Osteocyte (in vitro differentiated cells): ENCODE data around the gene ABHD16B. TPM values are rescaled to one million over a fixed set of nuclear protein-coding genes. Genes with fewer than 3 reads are reported as not detected.
A peak's percentile ranks its signal among the peaks of the same experiment; 100 is the strongest.

Experiments
- DNase-seq: peaks from one replicate; pipeline ENCODE4 v3.0.0; 2021; ENCODE audit warnings: mixed read lengths; ENCODE audit not compliant: unreplicated experiment; ENCODE audit errors: extremely low spot score
- H3K27ac Mint-ChIP-seq: one replicate; pipeline ENCODE4 v1.8.0; 2021; ENCODE audit warnings: mild to moderate bottlenecking, mixed read lengths; ENCODE audit not compliant: unreplicated experiment
- H3K27me3 Mint-ChIP-seq: one replicate; pipeline ENCODE4 v1.8.0; 2021; ENCODE audit warnings: mixed read lengths; ENCODE audit not compliant: unreplicated experiment
- H3K36me3 Mint-ChIP-seq: one replicate; pipeline ENCODE4 v1.8.0; 2021; ENCODE audit warnings: mixed read lengths; ENCODE audit not compliant: unreplicated experiment
- H3K4me1 Mint-ChIP-seq: one replicate; pipeline ENCODE4 v1.8.0; 2021; ENCODE audit warnings: mixed read lengths; ENCODE audit not compliant: unreplicated experiment
- H3K4me3 Mint-ChIP-seq: one replicate; pipeline ENCODE4 v1.8.0; 2021; ENCODE audit warnings: mild to moderate bottlenecking, moderate library complexity, mixed read lengths; ENCODE audit not compliant: unreplicated experiment
- H3K9me3 Mint-ChIP-seq: one replicate; pipeline ENCODE4 v1.8.0; 2021; ENCODE audit warnings: mixed read lengths; ENCODE audit not compliant: unreplicated experiment
- total RNA-seq: library from RNA; stranded (reverse); gene quantifications from 2 replicates; pipeline ENCODE4 v1.2.1, GENCODE V29; 2021
- TF ChIP-seq, protein P1 (sequence below): fragments of 200-600 bp; sonication (generic); IDR thresholded peaks from 2 replicates; pipeline ENCODE4 v1.5.0; 2021; ENCODE audit warnings: antibody characterized with exemption, mild to moderate bottlenecking, moderate library complexity

Gene ABHD16B
- total RNA-seq, 1 donor from 2014 or later, result not detected

DNA sequence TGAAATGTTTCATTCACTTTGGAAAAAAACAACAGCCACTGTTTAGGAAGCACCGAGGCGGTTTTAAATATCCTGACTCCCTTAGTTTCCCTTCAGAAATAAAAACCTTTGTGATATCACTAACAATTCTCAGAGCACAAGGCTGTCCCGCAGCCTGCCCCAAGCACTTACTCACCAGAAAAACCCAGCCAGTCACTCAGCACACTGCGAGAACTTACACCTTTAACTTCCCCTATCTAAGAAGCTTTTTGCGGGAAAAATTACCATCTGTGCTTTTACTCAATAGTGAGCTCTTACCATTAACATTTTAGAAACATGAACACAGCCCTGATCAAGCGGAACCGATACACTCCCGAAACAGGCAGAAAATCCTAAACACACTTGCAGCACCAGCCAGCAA lies 39.5 kb upstream of the ABHD16B start:
- Mint-ChIP-seq H3K36me3 (peaks cover 7% of the 10 kb centered on the region), H3K27ac (no peak overlapping the region), H3K9me3 (no peaks in the 10 kb centered on the region), H3K4me3 (no peak overlapping the region), H3K4me1 (peaks cover 32% of the 10 kb centered on the region), H3K27me3 (no peaks in the 10 kb centered on the region)
- TF ChIP-seq, protein P1, sequence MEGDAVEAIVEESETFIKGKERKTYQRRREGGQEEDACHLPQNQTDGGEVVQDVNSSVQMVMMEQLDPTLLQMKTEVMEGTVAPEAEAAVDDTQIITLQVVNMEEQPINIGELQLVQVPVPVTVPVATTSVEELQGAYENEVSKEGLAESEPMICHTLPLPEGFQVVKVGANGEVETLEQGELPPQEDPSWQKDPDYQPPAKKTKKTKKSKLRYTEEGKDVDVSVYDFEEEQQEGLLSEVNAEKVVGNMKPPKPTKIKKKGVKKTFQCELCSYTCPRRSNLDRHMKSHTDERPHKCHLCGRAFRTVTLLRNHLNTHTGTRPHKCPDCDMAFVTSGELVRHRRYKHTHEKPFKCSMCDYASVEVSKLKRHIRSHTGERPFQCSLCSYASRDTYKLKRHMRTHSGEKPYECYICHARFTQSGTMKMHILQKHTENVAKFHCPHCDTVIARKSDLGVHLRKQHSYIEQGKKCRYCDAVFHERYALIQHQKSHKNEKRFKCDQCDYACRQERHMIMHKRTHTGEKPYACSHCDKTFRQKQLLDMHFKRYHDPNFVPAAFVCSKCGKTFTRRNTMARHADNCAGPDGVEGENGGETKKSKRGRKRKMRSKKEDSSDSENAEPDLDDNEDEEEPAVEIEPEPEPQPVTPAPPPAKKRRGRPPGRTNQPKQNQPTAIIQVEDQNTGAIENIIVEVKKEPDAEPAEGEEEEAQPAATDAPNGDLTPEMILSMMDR, result no peak
- DNase-seq, result no peak

DNA sequence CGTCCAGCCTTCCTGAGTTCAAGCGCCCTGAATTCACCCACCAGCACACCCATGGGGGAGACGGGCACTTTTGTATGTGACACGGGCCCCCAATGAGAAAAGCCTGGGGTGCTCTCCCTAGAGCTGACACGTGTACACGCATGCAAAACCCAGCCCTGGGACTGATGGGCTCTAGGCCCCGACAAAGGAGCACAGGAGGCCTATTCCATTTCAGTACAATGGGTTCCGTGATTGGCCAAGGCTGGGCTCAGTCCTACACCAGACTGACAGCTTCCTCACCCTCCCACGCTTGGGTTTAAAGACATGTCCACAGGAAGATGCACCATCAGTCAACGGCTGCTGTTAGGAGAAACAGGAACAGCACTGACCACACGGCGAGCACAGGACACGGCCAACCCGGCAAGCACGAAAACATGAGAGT lies 39.0 kb upstream of the ABHD16B start:
- TF ChIP-seq, protein P1, result no peak
- H3K9me3 Mint-ChIP-seq, result no peaks in the 10 kb centered on the region
- no peaks in the 10 kb centered on the region for H3K27me3 Mint-ChIP-seq
- H3K4me3 Mint-ChIP-seq, result no peak overlapping the region
- no peak overlapping the region for H3K27ac Mint-ChIP-seq
- DNase-seq, result no peak
- H3K36me3 Mint-ChIP-seq, result peaks cover 7% of the 10 kb centered on the region
- H3K4me1 Mint-ChIP-seq, result peaks cover 35% of the 10 kb centered on the region

DNA sequence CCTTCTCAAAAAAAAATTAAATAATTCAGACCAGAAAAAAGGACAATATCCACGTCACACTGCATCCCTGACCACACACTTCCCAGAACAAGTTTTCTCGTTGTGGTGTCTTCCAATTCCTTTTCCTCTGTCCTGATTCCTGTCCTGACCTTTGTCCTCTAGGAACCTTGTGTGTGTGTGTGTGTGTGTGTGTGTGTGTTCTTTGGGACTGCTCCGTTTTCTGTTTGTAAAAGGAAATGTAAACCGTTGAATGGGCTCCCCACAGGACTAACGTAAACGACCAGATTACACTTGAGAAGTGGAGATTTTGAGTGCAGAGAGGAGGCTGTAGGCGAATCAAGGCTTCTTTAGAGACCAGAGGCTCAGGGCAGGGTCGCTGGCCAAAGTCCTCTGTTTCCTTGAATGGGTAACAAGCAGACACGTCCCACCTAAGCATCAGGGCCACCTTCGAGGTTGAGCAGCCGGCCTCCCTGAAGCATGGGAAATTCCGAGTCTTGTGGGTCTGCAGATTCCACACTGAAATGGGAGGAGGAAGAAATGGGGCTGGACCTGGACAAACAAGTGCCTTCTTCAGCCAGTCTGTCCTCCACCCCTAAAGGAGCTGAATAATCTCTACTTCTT lies 37.5 kb upstream of the ABHD16B start:
- TF ChIP-seq, protein P1, result no peak
- Mint-ChIP-seq H3K9me3 (no peaks in the 10 kb centered on the region), H3K27ac (no peak overlapping the region), H3K27me3 (no peaks in the 10 kb centered on the region), H3K36me3 (peaks cover 7% of the 10 kb centered on the region), H3K4me3 (no peak overlapping the region), H3K4me1 (peaks cover 45% of the 10 kb centered on the region)
- no peak for DNase-seq

DNA sequence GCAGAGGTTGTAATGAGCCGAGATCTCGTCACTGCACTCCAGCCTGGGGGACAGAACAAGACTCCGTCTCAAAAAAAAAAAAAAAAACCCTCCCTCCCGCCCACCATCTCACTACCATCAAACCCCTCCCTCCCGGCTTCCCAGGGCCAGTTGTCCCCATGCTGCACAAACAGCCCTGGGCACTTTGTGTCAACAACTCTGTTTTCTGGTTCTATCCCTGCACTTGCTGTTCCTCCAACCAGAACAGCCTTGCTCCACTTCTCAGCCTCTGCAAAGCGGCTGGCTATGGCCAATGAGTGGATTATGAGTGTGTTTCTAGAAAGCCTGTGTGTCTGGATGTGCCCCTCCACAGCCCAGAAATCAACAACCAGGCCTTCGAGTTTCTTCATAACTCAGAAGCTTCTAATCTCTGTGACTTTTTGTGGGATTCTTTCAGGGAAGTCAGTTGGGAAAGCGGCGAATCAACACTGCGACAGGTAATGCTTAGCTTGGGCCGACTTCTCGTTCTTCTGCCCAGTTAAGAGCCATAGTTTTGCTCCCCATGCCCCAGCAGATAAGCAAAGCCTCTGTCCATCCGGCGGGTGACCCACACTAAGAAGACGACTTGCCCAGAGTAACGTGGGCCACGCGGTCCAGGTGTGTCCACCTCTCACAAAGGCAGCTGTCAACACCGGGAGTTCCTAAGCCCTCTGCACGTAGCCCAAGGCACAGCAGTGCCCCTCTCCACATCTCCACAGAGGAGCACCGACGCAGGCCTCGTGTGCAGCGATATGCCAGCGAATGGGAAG lies 35.8 kb upstream of the ABHD16B start:
- Mint-ChIP-seq H3K4me3 (no peak overlapping the region), H3K4me1 (peaks cover 47% of the 10 kb centered on the region), H3K27me3 (no peaks in the 10 kb centered on the region), H3K36me3 (peaks cover 7% of the 10 kb centered on the region), H3K27ac (no peak overlapping the region), H3K9me3 (no peaks in the 10 kb centered on the region)
- TF ChIP-seq, protein P1, result no peak
- DNase-seq, result no peak

DNA sequence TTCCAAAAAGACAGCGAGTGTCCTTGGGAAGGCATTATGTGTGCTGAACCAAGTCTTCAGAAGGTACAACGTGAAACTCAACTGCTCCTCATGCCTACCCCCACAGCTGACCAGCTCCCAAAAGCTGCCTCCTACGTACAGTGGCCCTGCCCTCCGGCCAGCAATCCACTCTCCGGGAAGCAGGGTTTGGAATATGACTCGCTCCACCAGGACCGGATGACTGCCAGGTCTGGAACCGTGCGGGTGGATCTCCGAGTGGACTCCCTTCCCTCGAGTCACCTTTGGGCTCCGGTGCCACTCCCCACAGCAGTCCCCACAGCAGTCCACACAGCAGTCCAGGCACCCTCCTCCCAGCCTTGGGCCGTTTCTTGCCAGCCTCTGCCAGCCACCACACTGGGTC lies 34.5 kb upstream of the ABHD16B start:
- Mint-ChIP-seq H3K9me3 (no peaks in the 10 kb centered on the region), H3K4me1 (peaks cover 47% of the 10 kb centered on the region), H3K27me3 (no peaks in the 10 kb centered on the region), H3K4me3 (no peak overlapping the region), H3K36me3 (peaks cover 7% of the 10 kb centered on the region), H3K27ac (peak overlapping the region; percentile 3)
- DNase-seq, result no peak
- TF ChIP-seq, protein P1, result no peak
